Loucy (cell line): Measurements from ENCODE around the gene NDUFAF5.

Experiments
- CTCF ChIP-seq: fragments of 200-600 bp; sonication (generic); conservative IDR thresholded peaks from 2 replicates; pipeline ENCODE4 v1.5.1; 2014; ENCODE audit warnings: mild to moderate bottlenecking, antibody characterized with exemption, low read length
- EZH2phosphoT487 ChIP-seq: fragments of 200-600 bp; IDR thresholded peaks from 2 replicates; pipeline ENCODE4 v1.6.1; 2018; ENCODE audit warnings: antibody characterized with exemption, mild to moderate bottlenecking, moderate library complexity, borderline replicate concordance

- TF ChIP-seq CTCF (no peak), EZH2phosphoT487 (no peak)
Observed at GRCh38 chr20:13784893-13785715, at the start of gene NDUFAF5, which contains the start of gene ESF1.
